ENCODE results near the gene PRKACA. TPM values are rescaled to one million over a fixed set of nuclear protein-coding genes. Genes with fewer than 3 reads are reported as not detected.

The PRKACA gene
- total RNA-seq, 4 donors from 2014 or later: 18.2 to 39.8 (median 30.0) TPM

DNA sequence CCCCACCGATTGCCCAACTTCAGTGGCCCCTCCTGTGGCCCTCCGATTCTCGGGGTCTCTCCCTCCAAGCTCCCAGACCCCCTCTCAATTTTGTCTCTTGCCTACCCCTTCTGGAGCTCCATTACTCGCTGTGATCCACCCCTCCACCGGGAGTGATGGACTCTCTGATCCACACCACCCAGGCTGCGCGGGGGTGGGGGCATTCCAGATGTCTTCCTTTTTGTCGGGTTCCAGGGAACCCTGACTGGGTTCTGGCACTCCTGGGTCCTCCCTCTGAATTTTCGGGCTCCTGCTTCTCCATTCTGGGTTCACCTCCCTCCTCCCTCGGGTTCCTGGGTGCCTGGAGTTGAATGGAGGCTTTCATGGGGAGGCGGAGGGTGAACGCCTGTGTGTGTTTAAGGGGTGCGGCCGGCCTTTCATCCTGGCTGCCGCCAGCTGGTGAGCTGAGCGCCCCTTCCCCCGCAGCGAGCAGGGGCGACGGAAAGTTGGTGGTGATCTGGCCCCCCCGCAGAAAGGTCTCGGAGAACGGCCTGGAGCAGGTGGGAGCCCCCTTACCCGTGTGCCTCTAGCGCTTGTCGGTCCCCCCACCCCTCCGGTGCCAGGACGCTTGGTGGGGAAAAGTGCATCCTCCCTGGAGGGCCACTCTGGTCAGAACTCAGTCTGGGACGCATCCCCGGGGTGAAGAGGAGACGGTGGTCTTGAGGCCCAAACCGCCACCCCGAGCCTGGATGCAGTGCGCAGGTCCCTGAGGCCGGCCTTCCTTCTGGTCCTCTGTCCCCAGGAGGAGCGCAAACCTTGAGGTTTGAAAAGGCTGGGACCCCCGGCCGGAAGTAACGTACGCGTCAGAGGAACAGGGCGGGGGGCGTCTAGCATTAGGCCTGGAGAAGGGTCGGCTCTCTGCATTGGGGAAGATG is 43.4 kb downstream of the PRKACA start:
- Histone ChIP-seq H3K4me3 (peak overlapping the region; percentile 52 to 89 (median 79)), H3K36me3 (no peaks in the 10 kb centered on the region), H3K4me1 (peaks cover 0 to 30% (median 17%) of the 10 kb centered on the region in 4 donors), H3K27me3 (no peaks in the 10 kb centered on the region), H3K27ac (peak overlapping the region; percentile 77 to 99 (median 90)), H3K9me3 (no peaks in the 10 kb centered on the region)
- DNase-seq: peak in 2 of 3 donors; percentile 71 to 81
- TF ChIP-seq POLR2A (IDR thresholded peaks at IDR 0.05) (peak; percentile 3 to 12), CTCF (IDR thresholded peaks at IDR 0.05) (peak in 2 of 6 experiments; percentile 2 to 7)

DNA sequence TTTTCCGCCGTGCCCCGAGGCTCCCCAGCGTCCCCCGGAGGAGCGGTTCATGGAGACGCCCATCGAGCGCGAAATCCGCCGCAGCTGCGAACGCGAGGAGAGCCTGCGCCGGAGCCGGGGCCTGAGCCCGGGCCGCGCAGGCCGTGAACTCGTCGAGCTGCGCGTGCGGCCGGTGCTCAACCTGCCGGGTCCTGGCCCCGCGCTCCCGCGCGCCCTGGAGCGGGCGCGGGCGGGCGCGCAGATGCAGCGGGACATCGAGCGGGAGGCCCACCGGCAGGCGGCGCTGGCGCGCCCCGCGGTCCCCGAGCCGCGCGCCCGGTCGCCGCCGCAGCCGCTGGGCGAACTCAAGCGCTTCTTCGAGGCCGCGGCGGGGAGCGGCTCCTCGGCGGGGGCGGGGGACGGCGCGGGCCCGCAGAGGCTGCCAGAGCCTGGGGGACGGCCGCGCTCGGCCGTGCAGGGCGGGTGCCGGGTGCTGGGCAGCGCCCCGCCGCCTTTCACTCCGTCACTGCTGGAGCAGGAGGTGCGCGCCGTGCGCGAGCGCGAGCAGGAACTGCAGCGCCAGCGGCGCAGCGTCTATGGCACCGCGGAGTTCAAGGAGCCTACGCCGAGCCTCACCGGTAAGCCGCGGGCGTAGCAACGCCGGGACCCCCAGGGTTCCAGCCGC is 44.2 kb downstream of the PRKACA start:
- DNase-seq: peak; percentile 62 to 86 (median 83)
- H3K9me3 ChIP-seq: no peaks in the 10 kb centered on the region
- H3K36me3 ChIP-seq: no peaks in the 10 kb centered on the region
- no peaks in the 10 kb centered on the region for H3K27me3 ChIP-seq
- H3K4me1 ChIP-seq: peaks cover 0 to 30% (median 17%) of the 10 kb centered on the region in 4 donors
- TF ChIP-seq CTCF (IDR thresholded peaks at IDR 0.05) (peak; percentile 18 to 97 (median 72)), POLR2A (IDR thresholded peaks at IDR 0.05) (peak; percentile 33 to 66)
- H3K27ac ChIP-seq: peak overlapping the region; percentile 77 to 99 (median 90)
- H3K4me3 ChIP-seq: peak overlapping the region; percentile 52 to 89 (median 79)

DNA sequence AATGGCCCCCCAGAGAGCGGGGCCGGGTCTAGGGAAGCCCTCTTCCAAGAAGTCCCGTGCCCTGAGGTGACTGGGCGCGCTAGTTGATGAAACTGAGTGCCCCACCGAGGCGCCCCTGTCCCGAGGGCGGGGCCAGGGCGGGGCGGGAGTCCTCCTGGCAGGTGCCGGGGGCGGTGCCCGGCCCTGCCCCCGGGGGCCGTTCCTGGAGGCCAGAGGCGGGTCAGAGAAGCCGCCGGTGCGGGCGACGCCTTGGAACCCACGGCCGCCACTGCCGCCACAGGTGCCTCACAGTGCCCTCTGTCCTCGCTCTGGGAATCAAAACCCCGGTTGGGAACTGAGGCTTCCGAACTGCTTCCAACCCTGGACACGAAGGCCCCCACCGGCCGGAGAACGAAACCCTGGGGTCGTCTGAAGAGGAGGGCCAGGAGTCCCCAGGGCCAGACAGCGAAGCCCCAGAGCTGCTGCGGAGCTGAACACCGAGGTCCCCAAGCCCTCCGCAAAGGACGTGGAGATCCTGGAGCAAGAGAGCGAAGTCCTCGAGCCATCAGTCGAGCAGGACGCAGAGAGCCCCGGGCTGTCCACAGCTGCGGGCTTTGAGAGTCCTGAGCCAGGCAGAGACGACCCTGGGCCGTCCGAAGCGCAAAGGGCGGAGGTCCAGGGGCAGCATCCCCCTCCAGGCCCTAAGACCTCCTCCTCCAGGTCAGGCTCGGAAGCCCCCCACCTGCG is 44.9 kb downstream of the PRKACA start, which contains the start of gene MISP3:
Gene MISP3 (plus strand): TSS at position 252 of the 726 bp plus-strand sequence. CDS start 524 bp downstream, outside the sequence.
- TF ChIP-seq CTCF (IDR thresholded peaks at IDR 0.05): no peak
- TF ChIP-seq POLR2A (IDR thresholded peaks at IDR 0.05): peak; percentile 85 to 86
- Histone ChIP-seq H3K4me3 (peak within 1 kb of the TSS; percentile 52 to 89 (median 79)), H3K9me3 (no peaks in the 10 kb centered on the region), H3K27me3 (no peaks in the 10 kb centered on the region), H3K27ac (peak within 1 kb of the TSS; percentile 77 to 99 (median 90)), H3K36me3 (no peaks in the 10 kb centered on the region), H3K4me1 (peaks cover 0 to 30% (median 17%) of the 10 kb centered on the region in 4 donors)
- peak in 2 of 3 donors; percentile 90 to 92 for DNase-seq

- Histone ChIP-seq H3K4me1 (peaks cover 0 to 28% (median 14%) of the 10 kb centered on the region in 4 donors), H3K9me3 (no peaks in the 10 kb centered on the region), H3K27me3 (no peaks in the 10 kb centered on the region), H3K27ac (no peak overlapping the region), H3K4me3 (no peak overlapping the region), H3K36me3 (no peaks in the 10 kb centered on the region)
- no peak for TF ChIP-seq POLR2A (IDR thresholded peaks at IDR 0.05)
- no peak for TF ChIP-seq CTCF (IDR thresholded peaks at IDR 0.05)
- DNase-seq: peak in 1 of 3 donors; percentile 47
Observed at GRCh38 chr19:14070268-14071050, 47.1 kb downstream of the PRKACA start.
